SH-SY5Y (cell line): ENCODE measurements around the gene ARHGEF17.

Experiments used
- GATA2 ChIP-seq: IDR thresholded peaks from 2 replicates; pipeline ENCODE4 v1.6.1; 2011; ENCODE audit warnings: mild to moderate bottlenecking, low read depth, low read length
- GATA3 ChIP-seq: IDR thresholded peaks from 2 replicates; pipeline ENCODE4 v1.6.1; 2011; ENCODE audit warnings: low read depth, mild to moderate bottlenecking, low read length, moderate library complexity

DNA sequence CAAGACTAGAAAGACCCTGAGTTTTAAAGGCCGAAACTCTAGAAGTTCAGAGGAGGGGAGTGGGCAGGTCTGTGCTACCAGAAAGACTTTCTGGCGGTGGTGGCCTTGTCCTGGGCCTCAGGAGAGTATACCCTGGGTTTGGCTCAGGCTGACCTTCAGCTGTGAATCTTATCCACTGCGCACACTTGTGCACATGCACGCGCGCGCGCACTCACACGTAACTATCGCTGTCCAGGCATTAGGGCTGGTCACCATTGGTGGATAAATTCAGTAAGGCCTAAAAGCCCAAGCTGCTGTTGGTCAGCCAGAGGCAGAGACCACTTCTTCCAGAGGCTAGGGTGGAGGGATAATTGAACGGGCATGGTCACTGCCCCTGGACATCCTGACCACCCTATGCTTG, 25.1 kb downstream of the ARHGEF17 start:
- TF ChIP-seq GATA2 (no peak), GATA3 (no peak)
